Ecto neural progenitor cell (in vitro differentiated cells): ENCODE measurements around the gene ABCG4.
"Not testable (repeated sequence)": the region's sequence is repeated elsewhere in the genome, so short reads cannot be mapped to it uniquely, and the experiment has no call there.

Experiments used
- DNase-seq: peaks from one replicate; pipeline ENCODE4 v3.0.0-alpha.2; 2018; ENCODE audit warnings: low spot score

ABCG4 gene

GRCh38 chr11:119154178-119154577 lies 5.3 kb downstream of the ABCG4 start:
- DNase-seq: no peak

DNA sequence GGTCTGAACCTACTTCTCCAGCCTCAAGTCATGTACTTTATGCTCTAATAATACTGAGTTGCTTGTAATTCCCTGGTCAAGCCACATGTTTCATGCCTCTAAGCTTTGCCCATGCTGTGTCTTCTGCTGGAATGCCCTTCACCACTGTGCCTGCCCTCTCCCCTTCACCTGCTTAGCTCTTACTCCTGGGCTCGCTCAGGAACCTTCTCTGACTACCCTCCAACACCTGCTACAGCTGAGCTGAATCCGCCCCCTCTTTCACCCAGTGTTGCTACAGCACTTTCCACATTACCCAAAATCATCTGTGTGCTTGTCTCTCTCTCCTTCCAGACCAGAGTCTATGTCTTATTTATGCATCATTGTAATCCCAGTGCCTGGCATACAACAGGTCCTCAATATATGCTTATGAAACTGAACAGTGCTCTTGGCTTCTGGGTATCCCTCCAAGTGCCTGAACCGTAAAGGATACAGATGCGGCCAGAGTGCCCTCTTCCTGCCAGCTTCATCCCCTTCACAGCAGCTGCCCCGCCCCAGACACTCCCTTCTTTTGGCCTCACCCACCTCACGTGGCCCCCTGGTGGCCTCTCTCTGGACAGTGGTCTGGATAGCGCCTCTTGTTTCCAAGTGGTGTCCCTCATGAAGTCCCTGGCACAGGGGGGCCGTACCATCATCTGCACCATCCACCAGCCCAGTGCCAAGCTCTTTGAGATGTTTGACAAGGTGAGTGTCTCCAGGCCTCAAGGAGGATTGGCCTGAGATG lies 7.1 kb downstream of the ABCG4 start:
- DNase-seq: no peak

DNA sequence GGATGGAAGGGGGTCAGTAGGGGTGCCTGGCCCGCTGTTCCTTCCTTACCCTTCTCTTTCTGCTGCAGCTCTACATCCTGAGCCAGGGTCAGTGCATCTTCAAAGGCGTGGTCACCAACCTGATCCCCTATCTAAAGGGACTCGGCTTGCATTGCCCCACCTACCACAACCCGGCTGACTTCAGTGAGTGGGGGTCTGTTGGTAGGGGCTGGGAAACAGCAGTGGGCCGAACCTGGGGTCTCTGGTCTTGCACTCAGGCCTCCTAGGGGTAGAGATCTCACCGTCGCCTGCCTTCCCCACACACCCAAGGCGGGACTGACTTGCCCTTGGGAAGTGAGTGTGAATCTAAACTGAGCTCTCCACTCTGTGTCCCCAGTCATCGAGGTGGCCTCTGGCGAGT lies 7.6 kb downstream of the ABCG4 start:
- DNase-seq: no peak

- DNase-seq: no peak
Observed at GRCh38 chr11:119157063-119157462, 8.2 kb downstream of the ABCG4 start.

- DNase-seq: no peak
Observed at GRCh38 chr11:119158467-119158866, 9.6 kb downstream of the ABCG4 start.

- no peak for DNase-seq
Observed at GRCh38 chr11:119160151-119160550, 11.3 kb downstream of the ABCG4 start.

- DNase-seq: no peak
Observed at GRCh38 chr11:119161871-119162270, 13.0 kb downstream of the ABCG4 start.

DNA sequence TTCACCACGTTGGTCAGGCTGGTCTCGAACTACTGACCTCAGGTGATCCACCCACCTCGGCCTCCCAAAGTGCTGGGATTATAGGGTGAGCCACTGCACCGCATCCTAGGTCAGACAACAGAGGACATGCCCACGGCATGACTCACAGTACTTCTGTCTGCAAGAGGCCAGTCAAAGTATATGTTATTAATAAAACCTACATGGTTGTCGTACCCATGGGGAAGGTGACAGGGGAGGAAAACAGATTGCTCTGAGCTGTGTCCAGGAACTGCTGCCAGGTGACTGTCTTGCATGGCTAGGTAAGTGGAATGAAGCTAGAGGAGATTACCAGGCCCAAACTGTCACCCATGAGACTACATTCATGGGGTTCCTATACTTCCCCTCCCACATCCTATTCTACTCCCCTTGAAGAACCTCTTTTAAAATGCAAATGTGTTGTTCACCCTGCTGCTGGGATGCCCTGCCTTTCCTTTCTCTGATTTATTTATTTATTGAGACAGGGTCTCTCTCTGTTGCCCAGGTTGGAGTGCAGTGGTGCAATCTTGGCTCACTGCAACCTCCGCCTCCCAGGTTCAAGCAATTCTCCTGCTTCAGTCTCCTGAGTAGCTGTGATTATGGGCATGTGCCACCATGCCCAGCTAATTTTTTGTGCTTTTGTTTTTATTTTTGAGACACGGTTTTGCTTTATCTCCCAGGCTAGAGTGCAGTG lies 17.7 kb downstream of the ABCG4 start:
- DNase-seq: no peak

- not testable (repeated sequence) for DNase-seq
Observed at GRCh38 chr11:119167077-119167458, 18.2 kb downstream of the ABCG4 start.

GRCh38 chr11:119167933-119168332 lies 19.1 kb downstream of the ABCG4 start:
- no peak for DNase-seq

GRCh38 chr11:119168471-119169281 lies 19.8 kb downstream of the ABCG4 start, which contains the start of gene NLRX1:
TSS of gene NLRX1 (plus strand) at chr11:119168725. CDS start at chr11:119171404, 2,679 bp downstream.
- DNase-seq: peak; percentile 88

GRCh38 chr11:119169282-119169719 lies 20.4 kb downstream of the ABCG4 start:
- peak; percentile 62 for DNase-seq

DNA sequence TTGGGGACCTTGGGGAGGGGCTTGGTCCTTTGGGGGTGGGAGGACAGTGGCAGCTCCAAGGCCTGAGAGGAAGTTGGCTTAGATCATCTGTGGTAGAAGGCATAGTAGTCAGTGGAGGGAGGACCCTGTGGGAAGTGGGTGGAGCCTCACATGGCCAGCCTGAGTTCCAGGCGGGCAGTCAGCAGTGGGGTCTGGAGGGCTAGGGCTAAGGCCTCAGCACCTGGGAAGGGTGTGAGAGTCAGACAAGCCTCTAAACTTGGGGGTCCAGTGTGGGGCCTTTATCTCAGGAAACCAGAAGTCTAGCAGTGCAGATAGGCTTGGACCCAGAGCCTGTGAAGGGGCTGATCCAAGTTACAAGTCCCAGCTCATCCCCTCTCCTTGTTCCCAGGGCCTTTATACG lies 23.7 kb downstream of the ABCG4 start:
- DNase-seq: no peak

DNA sequence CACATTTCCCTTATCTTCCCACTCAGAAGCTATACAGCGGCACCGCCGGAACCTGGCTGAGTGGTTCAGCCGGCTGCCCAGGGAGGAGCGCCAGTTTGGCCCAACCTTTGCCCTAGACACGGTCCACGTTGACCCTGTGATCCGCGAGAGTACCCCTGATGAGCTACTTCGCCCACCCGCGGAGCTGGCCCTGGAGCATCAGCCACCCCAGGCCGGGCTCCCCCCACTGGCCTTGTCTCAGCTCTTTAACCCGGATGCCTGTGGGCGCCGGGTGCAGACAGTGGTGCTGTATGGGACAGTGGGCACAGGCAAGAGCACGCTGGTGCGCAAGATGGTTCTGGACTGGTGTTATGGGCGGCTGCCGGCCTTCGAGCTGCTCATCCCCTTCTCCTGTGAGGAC lies 24.6 kb downstream of the ABCG4 start:
- DNase-seq: no peak

DNA sequence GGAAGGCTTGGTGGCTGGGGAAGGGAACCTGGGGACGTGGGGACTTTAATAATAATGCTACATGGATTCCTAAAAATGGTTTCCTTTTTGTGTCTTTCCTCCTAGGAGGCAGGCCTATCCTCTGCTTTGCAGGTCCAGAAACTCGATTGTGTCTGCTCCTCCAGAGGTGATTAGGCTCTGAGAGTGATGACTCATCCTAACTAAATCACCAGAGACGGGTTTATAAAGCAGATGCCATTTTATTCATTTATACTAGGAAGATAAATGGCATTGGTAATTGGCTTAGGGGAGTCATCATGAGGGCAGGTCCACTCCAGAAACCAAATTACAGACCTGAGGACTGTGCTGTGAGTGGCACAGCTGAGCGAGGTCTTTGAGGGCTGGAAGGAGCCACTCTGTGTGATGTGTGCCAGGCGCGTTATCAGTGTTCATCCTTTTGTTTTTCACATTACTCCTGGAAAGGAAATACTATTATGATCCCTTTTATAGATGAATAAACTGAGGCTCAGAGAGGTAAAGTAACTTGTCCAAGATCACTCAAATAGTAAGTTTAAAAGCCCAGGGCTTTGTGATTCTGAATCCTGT lies 26.7 kb downstream of the ABCG4 start:
- no peak for DNase-seq

DNA sequence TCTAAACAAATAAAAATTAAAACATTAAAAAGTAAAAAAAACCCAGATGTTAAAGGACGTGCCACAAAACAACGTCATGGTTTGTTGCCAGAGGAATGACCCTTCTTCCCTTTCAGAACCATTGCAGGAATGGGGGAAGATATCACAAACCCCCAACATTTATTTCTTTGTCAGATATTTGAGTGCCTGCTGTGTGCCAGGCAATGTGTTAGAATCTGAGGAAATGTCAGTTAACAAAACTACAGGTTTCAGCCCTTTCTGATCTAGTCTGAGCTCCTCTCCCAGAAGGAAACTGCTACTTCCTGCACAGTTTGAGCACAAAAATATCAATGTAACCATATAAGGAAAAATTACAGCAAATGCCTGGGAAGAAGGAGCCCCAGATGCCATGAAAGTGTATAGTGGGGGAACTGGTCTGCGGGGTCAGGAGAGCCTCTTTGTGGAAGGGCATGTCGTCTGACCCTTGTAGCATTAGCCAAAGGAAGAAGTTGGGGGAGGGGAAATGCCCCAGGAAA lies 29.4 kb downstream of the ABCG4 start:
- no peak for DNase-seq

- no peak for DNase-seq
Observed at GRCh38 chr11:119179342-119179741, 30.5 kb downstream of the ABCG4 start.

GRCh38 chr11:119179983-119180382 lies 31.1 kb downstream of the ABCG4 start:
- DNase-seq: no peak

GRCh38 chr11:119180729-119181676 lies 32.2 kb downstream of the ABCG4 start:
- no peak for DNase-seq

- DNase-seq: no peak
Observed at GRCh38 chr11:119181677-119182412, 33.0 kb downstream of the ABCG4 start.
